Measurements from ENCODE around the gene TMEM44.

The TMEM44 gene

DNA sequence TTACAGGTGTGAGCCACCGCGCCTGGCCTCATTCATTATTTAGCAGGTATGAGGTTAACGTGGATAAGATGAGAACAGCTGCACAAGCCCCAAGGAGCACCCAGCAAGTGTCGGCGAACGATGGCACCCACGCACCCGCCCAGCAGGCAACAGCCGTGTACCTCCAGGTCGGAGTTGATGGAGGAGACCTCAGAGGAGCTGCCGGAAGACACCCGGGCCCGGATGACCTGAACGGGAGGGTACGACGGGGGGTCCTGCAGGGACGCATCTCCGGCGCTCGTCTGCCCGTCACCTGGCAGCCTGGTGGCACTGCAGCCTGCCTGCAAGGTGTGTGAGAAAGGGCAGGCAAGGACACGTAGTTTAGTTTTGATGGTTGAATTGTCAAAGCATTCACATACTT is 29.1 kb downstream of the TMEM44 start:
- Histone ChIP-seq H3K27me3 (replicated peaks; ENCODE audit: control insufficient read depth, insufficient read depth, low read length, poor library complexity, severe bottlenecking) (no peaks in the 10 kb centered on the region), H3K4me3 (ENCODE audit: insufficient read depth, low read depth, low read length, poor library complexity, severe bottlenecking) (no peak overlapping the region), H3K27ac (ENCODE audit: insufficient read depth, low read length, poor library complexity, severe bottlenecking) (no peak overlapping the region), H3K9me3 (ENCODE audit: control insufficient read depth, low read length) (no peaks in the 10 kb centered on the region), H3K4me1 (ENCODE audit: control insufficient read depth, insufficient read depth, low read length, poor library complexity, severe bottlenecking) (no peaks in the 10 kb centered on the region), H3K36me3 (ENCODE audit: control insufficient read depth, insufficient read depth, low read length) (no peaks in the 10 kb centered on the region)
- no peak for DNase-seq

DNA sequence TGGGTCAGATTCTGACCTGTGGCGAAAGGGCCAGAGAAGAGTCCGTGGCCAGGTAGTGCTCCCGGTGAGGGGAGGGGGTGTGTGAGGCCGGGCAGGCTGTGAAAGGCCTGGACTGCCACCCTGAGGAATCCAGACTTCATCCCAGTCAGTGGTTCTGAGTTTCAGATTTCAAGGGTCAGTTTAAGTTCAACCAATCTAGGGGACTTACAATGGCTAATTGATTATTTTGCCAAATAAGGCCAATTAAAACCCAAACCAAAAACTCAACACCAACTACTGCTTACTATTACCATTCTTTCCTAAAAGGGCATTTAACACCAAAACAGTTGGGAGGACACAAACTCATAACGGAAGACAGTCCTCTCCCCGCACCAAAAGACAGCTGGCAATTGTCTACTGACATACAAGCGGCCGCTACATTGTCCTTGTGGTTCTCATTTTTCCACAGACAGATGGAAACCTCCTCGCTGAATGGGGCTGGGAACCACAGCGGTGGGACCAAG is 30.5 kb downstream of the TMEM44 start:
- no peak for DNase-seq
- Histone ChIP-seq H3K9me3 (ENCODE audit: control insufficient read depth, low read length) (no peaks in the 10 kb centered on the region), H3K4me3 (ENCODE audit: insufficient read depth, low read depth, low read length, poor library complexity, severe bottlenecking) (no peak overlapping the region), H3K27me3 (replicated peaks; ENCODE audit: control insufficient read depth, insufficient read depth, low read length, poor library complexity, severe bottlenecking) (no peaks in the 10 kb centered on the region), H3K4me1 (ENCODE audit: control insufficient read depth, insufficient read depth, low read length, poor library complexity, severe bottlenecking) (no peaks in the 10 kb centered on the region), H3K36me3 (ENCODE audit: control insufficient read depth, insufficient read depth, low read length) (no peaks in the 10 kb centered on the region), H3K27ac (ENCODE audit: insufficient read depth, low read length, poor library complexity, severe bottlenecking) (no peak overlapping the region)

DNA sequence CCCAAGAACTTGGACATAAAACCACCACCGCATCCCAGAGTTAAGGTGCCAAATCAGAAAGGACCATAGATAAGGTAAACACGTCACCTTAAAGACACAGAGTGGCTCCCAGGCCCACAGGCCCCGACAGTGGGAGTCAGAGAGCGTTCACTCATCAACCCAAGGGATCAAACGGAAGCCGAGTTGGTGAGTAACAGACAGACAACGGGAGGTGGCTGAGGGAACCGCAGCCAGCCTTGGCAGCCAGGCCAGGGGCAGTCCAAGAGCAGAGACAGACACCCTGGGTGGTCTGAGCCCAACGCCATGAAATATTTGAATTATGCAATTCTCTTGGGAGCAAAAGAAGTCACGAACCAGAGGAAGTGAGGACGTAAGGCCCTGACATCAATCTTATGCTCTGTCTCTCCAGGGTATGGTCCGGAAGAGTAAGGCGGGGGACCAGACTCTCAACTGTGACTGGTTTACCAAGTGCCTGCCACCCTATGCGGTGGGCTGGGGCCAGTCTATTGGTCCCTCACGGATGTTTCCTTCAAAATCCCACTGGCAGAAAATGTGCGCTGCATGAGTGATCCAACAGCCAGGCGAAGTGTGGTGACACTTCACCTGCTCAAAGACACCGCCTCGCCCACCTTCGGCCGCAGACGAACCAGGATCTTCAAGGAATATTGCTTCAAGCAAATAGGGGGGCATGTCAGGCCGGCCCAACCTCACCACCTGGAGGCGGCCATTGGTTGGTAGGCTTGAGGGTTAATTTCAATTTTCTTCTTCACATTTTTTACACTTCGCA is 34.3 kb downstream of the TMEM44 start:
- no peak overlapping the region for H3K4me3 ChIP-seq (ENCODE audit: insufficient read depth, low read depth, low read length, poor library complexity, severe bottlenecking)
- no peak overlapping the region for H3K27ac ChIP-seq (ENCODE audit: insufficient read depth, low read length, poor library complexity, severe bottlenecking)
- no peak for DNase-seq
- H3K4me1 ChIP-seq (ENCODE audit: control insufficient read depth, insufficient read depth, low read length, poor library complexity, severe bottlenecking) = no peaks in the 10 kb centered on the region
- H3K36me3 ChIP-seq (ENCODE audit: control insufficient read depth, insufficient read depth, low read length) = no peaks in the 10 kb centered on the region
- no peaks in the 10 kb centered on the region for H3K9me3 ChIP-seq (ENCODE audit: control insufficient read depth, low read length)
- H3K27me3 ChIP-seq (replicated peaks; ENCODE audit: control insufficient read depth, insufficient read depth, low read length, poor library complexity, severe bottlenecking) = no peaks in the 10 kb centered on the region

DNA sequence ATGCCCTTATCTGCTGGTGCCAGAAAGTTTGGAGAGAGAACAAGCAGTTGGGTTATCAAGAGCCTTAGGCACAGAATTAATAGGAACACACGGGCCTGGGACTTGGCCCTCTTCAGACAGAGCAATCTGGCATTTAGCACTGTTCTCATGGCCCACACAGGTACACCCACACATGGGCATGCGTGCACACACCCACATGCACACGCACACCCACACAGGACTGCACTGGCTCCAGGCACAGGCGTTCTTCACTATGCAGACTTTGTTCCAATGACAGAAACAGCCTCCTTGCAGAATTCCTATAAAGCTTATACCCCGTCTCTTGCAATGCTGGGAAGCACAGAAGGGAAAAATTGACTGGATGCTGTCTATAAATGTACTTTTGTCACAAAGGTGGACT is 36.3 kb downstream of the TMEM44 start:
- Histone ChIP-seq H3K4me1 (ENCODE audit: control insufficient read depth, insufficient read depth, low read length, poor library complexity, severe bottlenecking) (no peaks in the 10 kb centered on the region), H3K27me3 (replicated peaks; ENCODE audit: control insufficient read depth, insufficient read depth, low read length, poor library complexity, severe bottlenecking) (no peaks in the 10 kb centered on the region), H3K27ac (ENCODE audit: insufficient read depth, low read length, poor library complexity, severe bottlenecking) (no peak overlapping the region), H3K36me3 (ENCODE audit: control insufficient read depth, insufficient read depth, low read length) (no peaks in the 10 kb centered on the region), H3K4me3 (ENCODE audit: insufficient read depth, low read depth, low read length, poor library complexity, severe bottlenecking) (no peak overlapping the region), H3K9me3 (ENCODE audit: control insufficient read depth, low read length) (no peaks in the 10 kb centered on the region)
- DNase-seq = no peak

DNA sequence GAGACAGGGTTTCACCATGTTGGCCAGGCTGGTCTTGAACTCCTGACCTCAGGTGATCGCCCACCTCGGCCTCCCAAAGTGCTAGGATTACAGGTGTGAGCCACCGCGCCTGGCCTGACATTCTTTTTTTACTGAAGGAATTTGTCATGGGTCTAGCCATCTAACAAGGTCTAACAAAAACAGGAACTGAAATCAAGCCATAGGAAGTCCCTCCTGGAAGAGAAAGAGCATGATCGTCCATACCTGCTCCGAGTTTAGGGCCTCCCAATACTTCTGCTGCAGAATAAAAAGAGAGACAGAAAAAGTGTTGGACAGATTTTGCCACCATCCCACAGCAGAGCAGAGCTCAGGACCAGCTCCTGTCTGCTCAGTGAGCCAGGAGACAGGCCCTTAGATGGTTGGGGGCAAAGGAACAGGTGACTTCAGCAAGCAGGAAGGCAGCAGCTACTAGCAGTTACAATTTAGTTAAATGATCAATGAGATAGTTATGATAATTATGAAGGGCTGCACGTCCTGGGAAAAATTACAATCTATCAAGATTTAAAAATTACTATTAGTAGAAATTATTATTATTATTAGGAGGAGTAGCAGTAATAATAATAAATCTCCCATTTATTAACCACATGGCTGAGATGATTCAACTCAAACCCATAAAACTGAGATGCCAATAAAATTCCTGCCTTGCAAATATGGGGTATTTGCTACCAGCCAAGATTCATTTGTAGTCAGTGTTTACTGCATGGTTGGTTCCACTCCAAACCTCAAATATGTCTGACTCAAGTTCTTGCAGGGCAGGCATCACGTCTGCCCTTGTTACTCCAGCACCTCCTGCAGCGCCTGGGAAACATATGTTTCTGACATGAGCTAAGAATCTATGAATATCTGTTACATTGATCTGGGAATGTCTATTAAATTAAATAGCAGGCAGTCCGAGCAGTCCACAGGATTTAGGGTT is 40.1 kb downstream of the TMEM44 start:
- Histone ChIP-seq H3K4me1 (ENCODE audit: control insufficient read depth, insufficient read depth, low read length, poor library complexity, severe bottlenecking) (no peaks in the 10 kb centered on the region), H3K4me3 (ENCODE audit: insufficient read depth, low read depth, low read length, poor library complexity, severe bottlenecking) (no peak overlapping the region), H3K27ac (ENCODE audit: insufficient read depth, low read length, poor library complexity, severe bottlenecking) (no peak overlapping the region), H3K36me3 (ENCODE audit: control insufficient read depth, insufficient read depth, low read length) (no peaks in the 10 kb centered on the region), H3K9me3 (ENCODE audit: control insufficient read depth, low read length) (no peaks in the 10 kb centered on the region), H3K27me3 (replicated peaks; ENCODE audit: control insufficient read depth, insufficient read depth, low read length, poor library complexity, severe bottlenecking) (no peaks in the 10 kb centered on the region)
- no peak for DNase-seq

DNA sequence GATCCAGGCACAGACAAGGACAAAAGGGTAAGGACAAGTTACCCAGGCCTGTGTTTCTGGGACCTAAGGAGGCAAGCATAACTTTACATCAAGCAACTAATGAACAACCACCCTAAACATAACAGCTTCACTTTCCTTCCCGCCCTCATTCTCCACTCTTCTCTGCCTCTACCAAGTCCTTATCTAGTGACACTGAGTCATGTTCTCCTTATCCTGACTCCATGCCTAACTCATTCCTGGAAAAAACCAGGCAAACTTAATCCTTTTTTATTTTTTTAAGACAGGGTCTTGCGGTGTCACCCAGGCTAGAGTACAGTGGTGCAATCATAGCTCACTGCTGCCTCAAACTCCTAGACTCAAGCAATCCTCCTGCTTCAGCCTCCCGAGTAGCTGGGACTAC is 44.5 kb downstream of the TMEM44 start:
- H3K27ac ChIP-seq (ENCODE audit: insufficient read depth, low read length, poor library complexity, severe bottlenecking) = no peak overlapping the region
- H3K36me3 ChIP-seq (ENCODE audit: control insufficient read depth, insufficient read depth, low read length) = no peaks in the 10 kb centered on the region
- no peaks in the 10 kb centered on the region for H3K9me3 ChIP-seq (ENCODE audit: control insufficient read depth, low read length)
- H3K4me3 ChIP-seq (ENCODE audit: insufficient read depth, low read depth, low read length, poor library complexity, severe bottlenecking) = no peak overlapping the region
- no peaks in the 10 kb centered on the region for H3K4me1 ChIP-seq (ENCODE audit: control insufficient read depth, insufficient read depth, low read length, poor library complexity, severe bottlenecking)
- no peaks in the 10 kb centered on the region for H3K27me3 ChIP-seq (replicated peaks; ENCODE audit: control insufficient read depth, insufficient read depth, low read length, poor library complexity, severe bottlenecking)
- no peak for DNase-seq

GRCh38 chr3:194588236-194588635 is 45.0 kb downstream of the TMEM44 start:
- DNase-seq = no peak
- H3K27me3 ChIP-seq (replicated peaks; ENCODE audit: control insufficient read depth, insufficient read depth, low read length, poor library complexity, severe bottlenecking) = no peaks in the 10 kb centered on the region
- H3K4me3 ChIP-seq (ENCODE audit: insufficient read depth, low read depth, low read length, poor library complexity, severe bottlenecking) = no peak overlapping the region
- H3K4me1 ChIP-seq (ENCODE audit: control insufficient read depth, insufficient read depth, low read length, poor library complexity, severe bottlenecking) = no peaks in the 10 kb centered on the region
- H3K36me3 ChIP-seq (ENCODE audit: control insufficient read depth, insufficient read depth, low read length) = no peaks in the 10 kb centered on the region
- H3K27ac ChIP-seq (ENCODE audit: insufficient read depth, low read length, poor library complexity, severe bottlenecking) = no peak overlapping the region
- H3K9me3 ChIP-seq (ENCODE audit: control insufficient read depth, low read length) = no peaks in the 10 kb centered on the region

DNA sequence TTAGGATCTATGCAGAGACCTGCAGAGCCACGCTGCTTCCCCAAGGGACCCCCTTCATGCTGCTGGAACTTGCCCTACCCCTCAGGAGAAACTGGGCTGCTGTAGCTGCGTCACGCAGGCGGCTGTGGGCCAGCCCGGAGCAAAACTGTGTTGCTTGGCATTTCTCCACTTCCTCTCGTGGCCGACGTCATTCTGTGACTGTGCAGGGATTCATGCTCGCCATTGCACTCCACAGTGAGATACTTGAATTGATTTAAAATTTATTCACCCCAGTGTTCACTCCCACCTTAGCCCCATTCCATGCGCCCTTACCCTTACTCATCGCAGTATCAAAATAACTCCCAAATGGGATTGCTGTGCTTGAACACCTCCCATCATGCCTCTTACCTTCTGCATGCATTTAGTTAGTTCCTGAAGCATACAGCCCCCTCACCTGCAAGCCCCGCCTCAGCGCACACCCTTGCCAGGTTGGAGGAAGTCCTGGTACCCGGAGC is 45.7 kb downstream of the TMEM44 start:
- DNase-seq = no peak
- H3K36me3 ChIP-seq (ENCODE audit: control insufficient read depth, insufficient read depth, low read length) = no peaks in the 10 kb centered on the region
- no peaks in the 10 kb centered on the region for H3K27me3 ChIP-seq (replicated peaks; ENCODE audit: control insufficient read depth, insufficient read depth, low read length, poor library complexity, severe bottlenecking)
- no peak overlapping the region for H3K27ac ChIP-seq (ENCODE audit: insufficient read depth, low read length, poor library complexity, severe bottlenecking)
- H3K9me3 ChIP-seq (ENCODE audit: control insufficient read depth, low read length) = no peaks in the 10 kb centered on the region
- no peak overlapping the region for H3K4me3 ChIP-seq (ENCODE audit: insufficient read depth, low read depth, low read length, poor library complexity, severe bottlenecking)
- H3K4me1 ChIP-seq (ENCODE audit: control insufficient read depth, insufficient read depth, low read length, poor library complexity, severe bottlenecking) = no peaks in the 10 kb centered on the region

DNA sequence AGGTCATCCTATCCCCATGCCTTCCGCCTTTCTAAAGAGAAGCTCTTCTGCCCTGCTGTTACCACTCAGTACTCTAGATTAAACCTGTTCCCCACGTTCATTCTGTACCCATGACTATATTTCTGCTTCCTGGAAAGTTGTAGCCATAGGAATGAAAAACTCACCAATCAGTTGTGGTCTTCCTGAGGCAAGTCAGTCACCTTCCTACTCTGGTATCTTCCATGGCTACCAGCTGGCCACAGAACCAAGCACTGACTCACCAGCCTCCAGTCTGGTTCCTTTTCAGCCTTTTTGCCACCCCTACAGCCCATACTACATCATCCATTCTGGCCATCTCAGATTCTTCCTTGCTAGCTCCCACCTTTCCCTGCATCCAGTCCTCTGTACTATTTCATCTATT is 46.4 kb downstream of the TMEM44 start:
- Histone ChIP-seq H3K4me3 (ENCODE audit: insufficient read depth, low read depth, low read length, poor library complexity, severe bottlenecking) (no peak overlapping the region), H3K9me3 (ENCODE audit: control insufficient read depth, low read length) (no peaks in the 10 kb centered on the region), H3K36me3 (ENCODE audit: control insufficient read depth, insufficient read depth, low read length) (no peaks in the 10 kb centered on the region), H3K4me1 (ENCODE audit: control insufficient read depth, insufficient read depth, low read length, poor library complexity, severe bottlenecking) (no peaks in the 10 kb centered on the region), H3K27me3 (replicated peaks; ENCODE audit: control insufficient read depth, insufficient read depth, low read length, poor library complexity, severe bottlenecking) (no peaks in the 10 kb centered on the region), H3K27ac (ENCODE audit: insufficient read depth, low read length, poor library complexity, severe bottlenecking) (no peak overlapping the region)
- no peak for DNase-seq

GRCh38 chr3:194585880-194586281 is 47.3 kb downstream of the TMEM44 start:
- no peaks in the 10 kb centered on the region for H3K36me3 ChIP-seq (ENCODE audit: control insufficient read depth, insufficient read depth, low read length)
- no peak overlapping the region for H3K4me3 ChIP-seq (ENCODE audit: insufficient read depth, low read depth, low read length, poor library complexity, severe bottlenecking)
- H3K9me3 ChIP-seq (ENCODE audit: control insufficient read depth, low read length) = no peaks in the 10 kb centered on the region
- no peaks in the 10 kb centered on the region for H3K27me3 ChIP-seq (replicated peaks; ENCODE audit: control insufficient read depth, insufficient read depth, low read length, poor library complexity, severe bottlenecking)
- no peak for DNase-seq
- no peaks in the 10 kb centered on the region for H3K4me1 ChIP-seq (ENCODE audit: control insufficient read depth, insufficient read depth, low read length, poor library complexity, severe bottlenecking)
- H3K27ac ChIP-seq (ENCODE audit: insufficient read depth, low read length, poor library complexity, severe bottlenecking) = no peak overlapping the region
